Measurements from ENCODE around the gene CALM1.
A peak's percentile ranks its signal among the peaks of the same experiment; 100 is the strongest.

CALM1 gene

DNA sequence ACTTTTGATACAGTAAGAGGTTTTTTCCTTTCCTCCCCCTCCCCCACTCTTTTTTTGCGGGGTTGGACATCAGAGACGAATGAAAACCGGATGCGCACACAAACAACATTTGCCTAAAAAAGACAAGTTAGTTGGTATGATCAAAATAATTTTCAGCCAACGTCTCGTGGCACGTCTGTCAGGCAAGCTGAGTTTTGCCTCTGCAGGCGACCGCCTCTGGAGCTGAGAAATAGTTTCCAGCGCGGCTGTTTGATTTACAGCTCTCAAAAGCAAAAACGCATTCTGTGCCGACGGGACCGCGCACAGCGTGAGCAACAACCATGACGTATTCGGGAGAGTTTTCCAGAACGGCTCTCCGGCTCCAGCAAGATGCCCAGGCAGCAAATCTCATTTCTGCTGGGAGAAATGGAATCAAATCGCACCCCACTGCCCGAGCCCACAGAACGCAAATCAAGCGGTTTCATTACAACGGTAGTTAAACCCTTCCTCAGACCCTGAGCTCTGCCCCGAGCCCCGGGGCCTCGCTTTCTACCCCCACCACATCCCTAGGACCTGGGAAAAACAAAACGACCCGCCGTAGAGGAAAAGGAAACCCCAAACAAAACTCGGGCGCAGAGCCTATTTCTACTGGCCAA lies 14.2 kb upstream of the CALM1 start (continued):
- TF ChIP-seq, protein P1, sequence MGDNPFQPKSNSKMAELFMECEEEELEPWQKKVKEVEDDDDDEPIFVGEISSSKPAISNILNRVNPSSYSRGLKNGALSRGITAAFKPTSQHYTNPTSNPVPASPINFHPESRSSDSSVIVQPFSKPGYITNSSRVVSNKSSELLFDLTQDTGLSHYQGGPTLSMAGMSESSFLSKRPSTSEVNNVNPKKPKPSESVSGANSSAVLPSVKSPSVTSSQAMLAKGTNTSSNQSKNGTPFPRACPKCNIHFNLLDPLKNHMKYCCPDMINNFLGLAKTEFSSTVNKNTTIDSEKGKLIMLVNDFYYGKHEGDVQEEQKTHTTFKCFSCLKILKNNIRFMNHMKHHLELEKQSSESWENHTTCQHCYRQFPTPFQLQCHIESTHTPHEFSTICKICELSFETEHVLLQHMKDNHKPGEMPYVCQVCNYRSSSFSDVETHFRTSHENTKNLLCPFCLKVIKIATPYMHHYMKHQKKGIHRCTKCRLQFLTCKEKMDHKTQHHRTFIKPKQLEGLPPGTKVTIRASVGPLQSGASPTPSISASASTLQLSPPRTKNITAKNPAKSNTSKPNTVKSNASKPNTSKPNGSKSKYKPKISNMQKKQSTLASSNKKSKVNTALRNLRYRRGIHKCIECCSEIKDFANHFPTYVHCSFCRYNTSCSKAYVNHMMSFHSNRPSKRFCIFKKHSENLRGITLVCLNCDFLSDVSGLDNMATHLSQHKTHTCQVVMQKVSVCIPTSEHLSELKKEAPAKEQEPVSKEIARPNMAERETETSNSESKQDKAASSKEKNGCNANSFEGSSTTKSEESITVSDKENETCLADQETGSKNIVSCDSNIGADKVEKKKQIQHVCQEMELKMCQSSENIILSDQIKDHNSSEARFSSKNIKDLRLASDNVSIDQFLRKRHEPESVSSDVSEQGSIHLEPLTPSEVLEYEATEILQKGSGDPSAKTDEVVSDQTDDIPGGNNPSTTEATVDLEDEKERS (tag by site-specific recombination; IDR thresholded peaks at IDR 0.05) = no peak
- TF ChIP-seq ZBTB21 (tag by site-specific recombination; IDR thresholded peaks at IDR 0.05) (peak; percentile 74), ZNF629 (tag by site-specific recombination; IDR thresholded peaks at IDR 0.05) (no peak), ZNF138 (tag by site-specific recombination; IDR thresholded peaks at IDR 0.05; ENCODE audit: borderline replicate concordance) (no peak), ZNF211 (tag by site-specific recombination; IDR thresholded peaks at IDR 0.05; ENCODE audit: low read depth) (no peak), PRDM6 (tag by site-specific recombination; IDR thresholded peaks at IDR 0.05) (peak; percentile 78), ZNF621 (tag by site-specific recombination; IDR thresholded peaks at IDR 0.05) (no peak), IKZF3 (tag by site-specific recombination; IDR thresholded peaks at IDR 0.05) (peak; percentile 72), SP7 (tag by site-specific recombination; IDR thresholded peaks at IDR 0.05) (no peak), ZNF23 (tag by site-specific recombination; IDR thresholded peaks at IDR 0.05; ENCODE audit: borderline replicate concordance) (no peak), ZNF114 (tag by site-specific recombination; IDR thresholded peaks at IDR 0.05) (no peak), ZNF530 (tag by site-specific recombination; IDR thresholded peaks at IDR 0.05; ENCODE audit: low read depth) (no peak), ZNF426 (tag by site-specific recombination; IDR thresholded peaks at IDR 0.05) (no peak), ZNF701 (tag by site-specific recombination; IDR thresholded peaks at IDR 0.05) (no peak), PRDM1 (tag by site-specific recombination; IDR thresholded peaks at IDR 0.05) (no peak; the same call in 1 of the 2 replicates), ZNF292 (tag by site-specific recombination; IDR thresholded peaks at IDR 0.05; ENCODE audit: borderline replicate concordance, low read depth) (no peak), KLF7 (tag by site-specific recombination; IDR thresholded peaks at IDR 0.05; ENCODE audit: borderline replicate concordance) (no peak), KLF16 (tag by site-specific recombination; IDR thresholded peaks at IDR 0.05) (no peak)
- TF ChIP-seq, protein P2, sequence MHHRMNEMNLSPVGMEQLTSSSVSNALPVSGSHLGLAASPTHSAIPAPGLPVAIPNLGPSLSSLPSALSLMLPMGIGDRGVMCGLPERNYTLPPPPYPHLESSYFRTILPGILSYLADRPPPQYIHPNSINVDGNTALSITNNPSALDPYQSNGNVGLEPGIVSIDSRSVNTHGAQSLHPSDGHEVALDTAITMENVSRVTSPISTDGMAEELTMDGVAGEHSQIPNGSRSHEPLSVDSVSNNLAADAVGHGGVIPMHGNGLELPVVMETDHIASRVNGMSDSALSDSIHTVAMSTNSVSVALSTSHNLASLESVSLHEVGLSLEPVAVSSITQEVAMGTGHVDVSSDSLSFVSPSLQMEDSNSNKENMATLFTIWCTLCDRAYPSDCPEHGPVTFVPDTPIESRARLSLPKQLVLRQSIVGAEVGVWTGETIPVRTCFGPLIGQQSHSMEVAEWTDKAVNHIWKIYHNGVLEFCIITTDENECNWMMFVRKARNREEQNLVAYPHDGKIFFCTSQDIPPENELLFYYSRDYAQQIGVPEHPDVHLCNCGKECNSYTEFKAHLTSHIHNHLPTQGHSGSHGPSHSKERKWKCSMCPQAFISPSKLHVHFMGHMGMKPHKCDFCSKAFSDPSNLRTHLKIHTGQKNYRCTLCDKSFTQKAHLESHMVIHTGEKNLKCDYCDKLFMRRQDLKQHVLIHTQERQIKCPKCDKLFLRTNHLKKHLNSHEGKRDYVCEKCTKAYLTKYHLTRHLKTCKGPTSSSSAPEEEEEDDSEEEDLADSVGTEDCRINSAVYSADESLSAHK (tag by site-specific recombination; IDR thresholded peaks at IDR 0.05) = peak; percentile 8; the same call in 1 of the 2 replicates
- TF ChIP-seq, protein P3, sequence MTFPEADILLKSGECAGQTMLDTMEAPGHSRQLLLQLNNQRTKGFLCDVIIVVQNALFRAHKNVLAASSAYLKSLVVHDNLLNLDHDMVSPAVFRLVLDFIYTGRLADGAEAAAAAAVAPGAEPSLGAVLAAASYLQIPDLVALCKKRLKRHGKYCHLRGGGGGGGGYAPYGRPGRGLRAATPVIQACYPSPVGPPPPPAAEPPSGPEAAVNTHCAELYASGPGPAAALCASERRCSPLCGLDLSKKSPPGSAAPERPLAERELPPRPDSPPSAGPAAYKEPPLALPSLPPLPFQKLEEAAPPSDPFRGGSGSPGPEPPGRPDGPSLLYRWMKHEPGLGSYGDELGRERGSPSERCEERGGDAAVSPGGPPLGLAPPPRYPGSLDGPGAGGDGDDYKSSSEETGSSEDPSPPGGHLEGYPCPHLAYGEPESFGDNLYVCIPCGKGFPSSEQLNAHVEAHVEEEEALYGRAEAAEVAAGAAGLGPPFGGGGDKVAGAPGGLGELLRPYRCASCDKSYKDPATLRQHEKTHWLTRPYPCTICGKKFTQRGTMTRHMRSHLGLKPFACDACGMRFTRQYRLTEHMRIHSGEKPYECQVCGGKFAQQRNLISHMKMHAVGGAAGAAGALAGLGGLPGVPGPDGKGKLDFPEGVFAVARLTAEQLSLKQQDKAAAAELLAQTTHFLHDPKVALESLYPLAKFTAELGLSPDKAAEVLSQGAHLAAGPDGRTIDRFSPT (tag by site-specific recombination; IDR thresholded peaks at IDR 0.05) = no peak

Measured in HEK293 (cell line).